PFSK-1 (cell line): ENCODE measurements around the gene MVK.

Experiments used
- FOXP2 ChIP-seq: optimal IDR thresholded peaks from 2 replicates; pipeline ENCODE3; 2011; ENCODE audit warnings: borderline replicate concordance, control low read depth, inconsistent platforms; ENCODE audit not compliant: insufficient read depth; ENCODE audit errors: extremely low read length, extremely low read depth
- POLR2AphosphoS5 ChIP-seq: IDR thresholded peaks from 2 replicates; pipeline ENCODE4 v1.6.1; 2012; ENCODE audit warnings: low read depth, mild to moderate bottlenecking, control low read depth, low read length, moderate library complexity
- SIN3A ChIP-seq: IDR thresholded peaks from 2 replicates; pipeline ENCODE4 v1.6.1; 2012; ENCODE audit warnings: mild to moderate bottlenecking, low read length, moderate library complexity, borderline replicate concordance; ENCODE audit not compliant: insufficient read depth
- TAF1 ChIP-seq: IDR thresholded peaks from 2 replicates; pipeline ENCODE4 v1.6.1; 2012; ENCODE audit warnings: low read length, control low read depth, borderline replicate concordance; ENCODE audit not compliant: insufficient read depth
- TF ChIP-seq, protein P1 (sequence below), 2 experiments: IDR thresholded peaks; 2 replicates each; pipeline versions ENCODE4 v1.6.1 to v1.8.0; 2011 to 2012; ENCODE audit warnings: low read depth in 2 of 2, low read length in 2 of 2, control low read depth in 1 of 2, inconsistent platforms in 1 of 2, mild to moderate bottlenecking in 1 of 2, moderate library complexity in 1 of 2; ENCODE audit not compliant: insufficient read depth in 1 of 2

Gene MVK

DNA sequence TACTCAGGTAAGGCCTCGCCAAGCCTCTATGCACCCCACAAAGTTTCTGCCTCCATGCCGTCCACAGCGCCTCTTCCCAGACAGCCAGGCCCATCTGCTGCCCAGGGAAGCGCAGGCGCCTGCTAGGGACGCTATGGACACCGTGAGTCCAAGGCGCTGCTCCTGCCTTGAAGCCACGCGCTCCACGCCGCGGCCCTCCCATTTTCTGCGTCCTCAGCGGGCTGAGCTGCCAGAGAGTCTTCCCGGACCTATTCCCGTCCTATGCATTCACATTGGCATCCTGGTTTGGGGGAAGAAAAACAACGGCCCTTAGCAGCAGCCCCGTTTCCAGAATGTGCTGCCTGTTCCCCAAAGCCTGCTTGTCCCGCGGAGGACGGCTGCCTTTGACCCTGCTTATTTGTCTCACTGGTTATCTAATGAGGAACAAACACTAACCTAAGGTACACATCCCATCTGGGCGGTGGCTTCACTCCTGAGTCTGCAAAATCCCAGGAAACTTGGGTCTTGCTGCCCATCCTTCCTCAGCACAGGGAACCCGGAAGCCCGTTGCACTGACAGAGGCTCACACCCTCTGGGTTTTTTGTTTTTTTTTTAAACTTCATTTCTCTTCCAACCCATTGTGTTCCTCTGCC, 38.2 kb upstream of the MVK start:
- TF ChIP-seq SIN3A: no peak
- no peak for TF ChIP-seq POLR2AphosphoS5
- no peak for TF ChIP-seq TAF1

DNA sequence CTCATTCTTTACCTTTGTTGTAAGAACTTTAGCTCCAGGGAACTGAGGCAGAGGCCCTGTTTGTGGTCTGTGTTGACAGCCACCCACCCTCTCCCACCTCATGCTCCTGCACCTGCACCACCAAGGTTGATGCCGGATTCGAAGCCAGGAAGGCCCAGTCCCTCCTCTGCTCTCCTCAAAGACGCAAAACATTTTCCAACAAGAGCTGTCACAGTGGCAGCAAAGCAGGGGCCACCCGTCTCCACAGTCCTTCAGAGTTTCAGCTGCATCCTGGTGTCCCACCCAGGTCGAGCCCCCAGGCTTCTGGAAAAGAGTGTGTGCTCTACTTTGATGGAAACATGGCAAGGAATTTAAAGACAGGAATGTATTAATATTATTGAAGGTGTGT, 37.7 kb upstream of the MVK start:
- TF ChIP-seq FOXP2: no peak
- TF ChIP-seq SIN3A: no peak
- TF ChIP-seq, protein P1, sequence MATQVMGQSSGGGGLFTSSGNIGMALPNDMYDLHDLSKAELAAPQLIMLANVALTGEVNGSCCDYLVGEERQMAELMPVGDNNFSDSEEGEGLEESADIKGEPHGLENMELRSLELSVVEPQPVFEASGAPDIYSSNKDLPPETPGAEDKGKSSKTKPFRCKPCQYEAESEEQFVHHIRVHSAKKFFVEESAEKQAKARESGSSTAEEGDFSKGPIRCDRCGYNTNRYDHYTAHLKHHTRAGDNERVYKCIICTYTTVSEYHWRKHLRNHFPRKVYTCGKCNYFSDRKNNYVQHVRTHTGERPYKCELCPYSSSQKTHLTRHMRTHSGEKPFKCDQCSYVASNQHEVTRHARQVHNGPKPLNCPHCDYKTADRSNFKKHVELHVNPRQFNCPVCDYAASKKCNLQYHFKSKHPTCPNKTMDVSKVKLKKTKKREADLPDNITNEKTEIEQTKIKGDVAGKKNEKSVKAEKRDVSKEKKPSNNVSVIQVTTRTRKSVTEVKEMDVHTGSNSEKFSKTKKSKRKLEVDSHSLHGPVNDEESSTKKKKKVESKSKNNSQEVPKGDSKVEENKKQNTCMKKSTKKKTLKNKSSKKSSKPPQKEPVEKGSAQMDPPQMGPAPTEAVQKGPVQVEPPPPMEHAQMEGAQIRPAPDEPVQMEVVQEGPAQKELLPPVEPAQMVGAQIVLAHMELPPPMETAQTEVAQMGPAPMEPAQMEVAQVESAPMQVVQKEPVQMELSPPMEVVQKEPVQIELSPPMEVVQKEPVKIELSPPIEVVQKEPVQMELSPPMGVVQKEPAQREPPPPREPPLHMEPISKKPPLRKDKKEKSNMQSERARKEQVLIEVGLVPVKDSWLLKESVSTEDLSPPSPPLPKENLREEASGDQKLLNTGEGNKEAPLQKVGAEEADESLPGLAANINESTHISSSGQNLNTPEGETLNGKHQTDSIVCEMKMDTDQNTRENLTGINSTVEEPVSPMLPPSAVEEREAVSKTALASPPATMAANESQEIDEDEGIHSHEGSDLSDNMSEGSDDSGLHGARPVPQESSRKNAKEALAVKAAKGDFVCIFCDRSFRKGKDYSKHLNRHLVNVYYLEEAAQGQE (IDR thresholded peaks at IDR 0.05; ENCODE audit: insufficient read depth in 1 of 2, low read depth in 2 of 2, low read length in 2 of 2): no peak
- no peak for TF ChIP-seq TAF1
- TF ChIP-seq POLR2AphosphoS5: no peak

- TF ChIP-seq TAF1 (no peak), FOXP2 (no peak), SIN3A (no peak), POLR2AphosphoS5 (no peak)
- TF ChIP-seq, protein P1 (IDR thresholded peaks at IDR 0.05; ENCODE audit: insufficient read depth in 1 of 2, low read depth in 2 of 2, low read length in 2 of 2): no peak
Observed at GRCh38 chr12:109537136-109537535, 36.5 kb upstream of the MVK start.

GRCh38 chr12:109538191-109538863, 35.3 kb upstream of the MVK start:
- TF ChIP-seq SIN3A: no peak
- no peak for TF ChIP-seq TAF1
- TF ChIP-seq, protein P1 (IDR thresholded peaks at IDR 0.05; ENCODE audit: insufficient read depth in 1 of 2, low read depth in 2 of 2, low read length in 2 of 2): no peak
- TF ChIP-seq FOXP2: no peak
- no peak for TF ChIP-seq POLR2AphosphoS5

DNA sequence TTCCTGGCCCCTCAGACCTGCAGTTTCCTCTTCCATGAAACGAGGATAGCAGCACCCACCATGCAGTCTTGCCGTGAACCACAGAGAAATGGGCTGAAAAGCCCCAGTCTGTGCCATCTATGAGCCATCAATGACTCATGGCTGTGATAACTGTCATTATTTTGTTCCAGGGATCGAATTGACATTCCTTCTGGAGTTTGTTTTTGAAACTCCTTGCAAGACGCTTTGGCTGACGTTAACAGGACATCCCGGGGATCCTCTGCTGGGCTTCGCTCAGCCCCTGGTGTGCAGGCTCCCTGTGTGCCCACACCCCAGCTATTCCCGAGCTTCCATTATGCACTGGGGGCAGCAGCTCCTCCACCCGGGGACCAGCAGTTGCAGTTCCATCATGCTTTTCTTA, 34.1 kb upstream of the MVK start:
- TF ChIP-seq SIN3A: no peak
- TF ChIP-seq POLR2AphosphoS5: no peak
- no peak for TF ChIP-seq FOXP2
- no peak for TF ChIP-seq TAF1
- TF ChIP-seq, protein P1 (IDR thresholded peaks at IDR 0.05; ENCODE audit: insufficient read depth in 1 of 2, low read depth in 2 of 2, low read length in 2 of 2): no peak
